Posterior cingulate gyrus (tissue), 11 donors: ENCODE data around the gene OR10K1.
"Not testable (repeated sequence)": the region's sequence is repeated elsewhere in the genome, so short reads cannot be mapped to it uniquely, and the experiment has no call there.

ENCODE experiments used
- DNase-seq, 10 donors: peaks; one replicate each; pipeline versions ENCODE4 v3.0.0 to v3.0.0-alpha.2; 2020 to 2021; ENCODE audit warnings: mixed read lengths in 3 of 10
- intact Hi-C: fragments of 100-400 bp; cut with DNase I; formaldehyde crosslinking; loops from one replicate; pipeline ENCODE4 v1.15.1; 2023

Gene OR10K1, protein sequence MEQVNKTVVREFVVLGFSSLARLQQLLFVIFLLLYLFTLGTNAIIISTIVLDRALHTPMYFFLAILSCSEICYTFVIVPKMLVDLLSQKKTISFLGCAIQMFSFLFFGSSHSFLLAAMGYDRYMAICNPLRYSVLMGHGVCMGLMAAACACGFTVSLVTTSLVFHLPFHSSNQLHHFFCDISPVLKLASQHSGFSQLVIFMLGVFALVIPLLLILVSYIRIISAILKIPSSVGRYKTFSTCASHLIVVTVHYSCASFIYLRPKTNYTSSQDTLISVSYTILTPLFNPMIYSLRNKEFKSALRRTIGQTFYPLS

DNA sequence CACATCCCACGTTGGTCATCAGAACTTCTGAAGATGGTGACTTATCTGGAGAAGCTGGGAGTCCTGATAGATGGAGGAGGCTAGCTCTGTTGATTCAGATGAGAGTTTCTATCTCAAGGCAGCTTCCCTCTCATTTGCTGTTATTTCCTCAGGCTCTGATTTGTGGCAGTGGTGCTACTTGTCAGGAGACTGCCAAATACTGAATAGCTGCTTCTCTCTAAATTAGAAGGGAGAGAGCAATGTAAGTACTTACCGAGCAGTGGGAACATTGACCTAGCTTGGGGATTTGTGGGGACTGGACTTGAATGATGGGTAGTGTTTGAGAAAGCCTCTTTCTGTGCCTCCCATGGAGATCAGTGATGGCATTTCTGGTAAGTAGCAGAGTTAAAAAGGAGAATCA lies at the start of gene OR10K1:
Gene OR10K1 (plus strand): TSS at position 301 of the 400 bp plus-strand sequence. CDS start 3,728 bp downstream, outside the sequence.
- intact Hi-C loops: no loop called here

DNA sequence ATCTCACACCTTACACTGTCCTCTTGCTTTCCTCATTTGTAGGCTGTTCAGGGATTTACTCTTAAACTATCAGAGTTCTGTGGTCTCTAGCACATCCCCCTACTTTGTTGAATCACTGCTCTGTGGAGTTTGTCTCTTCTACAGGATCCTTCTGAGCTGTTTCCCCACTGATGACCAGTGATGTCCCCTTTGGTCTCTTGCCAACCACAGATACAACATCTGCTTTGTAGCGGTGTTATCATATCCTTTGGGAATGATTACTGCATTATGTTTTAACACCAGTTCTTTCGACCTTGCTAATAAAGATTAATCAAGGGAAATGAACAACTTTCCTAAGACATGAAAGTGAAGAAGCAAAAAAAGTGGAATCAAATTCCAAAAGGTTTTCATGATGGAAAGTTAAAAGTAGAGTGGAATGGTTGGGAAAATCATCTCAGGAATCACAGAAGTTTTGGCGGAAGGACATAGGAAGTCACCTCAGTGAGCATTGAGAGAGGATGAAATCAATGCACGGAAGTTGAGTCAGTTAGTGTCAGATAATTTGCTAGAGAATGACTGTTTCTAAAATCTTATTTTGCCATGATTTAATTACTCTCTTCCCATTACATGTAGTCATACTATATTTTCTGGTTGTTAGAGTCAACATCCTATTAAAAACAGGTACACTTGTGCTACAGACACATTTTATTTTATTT lies 46.8 kb upstream of the OR10K1 start:
- intact Hi-C loops: no loop called here
- DNase-seq: no peak

More for the DNA sequence above, at the start of gene OR10K1:
- DNase-seq: no peak

DNA sequence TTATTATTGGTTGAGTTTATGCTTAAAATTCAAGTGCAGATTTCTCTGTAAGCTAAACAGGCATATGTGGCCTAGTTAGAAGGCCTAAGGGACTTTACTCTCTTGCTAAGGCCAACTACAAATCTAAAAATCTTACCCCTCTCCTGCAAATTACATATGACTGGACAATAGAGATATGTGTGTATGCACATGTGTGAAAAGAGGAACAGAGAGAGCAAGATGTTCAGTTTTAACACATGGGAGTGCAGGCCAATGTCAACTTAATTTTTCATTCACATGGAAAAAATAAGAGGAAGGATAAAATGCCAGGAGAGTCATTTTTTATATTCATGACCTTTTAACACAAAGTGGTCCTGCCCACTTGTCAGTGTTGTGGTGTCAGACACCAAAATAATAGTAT lies 44.0 kb upstream of the OR10K1 start:
- DNase-seq: no peak
- intact Hi-C loops: no loop called here

DNA sequence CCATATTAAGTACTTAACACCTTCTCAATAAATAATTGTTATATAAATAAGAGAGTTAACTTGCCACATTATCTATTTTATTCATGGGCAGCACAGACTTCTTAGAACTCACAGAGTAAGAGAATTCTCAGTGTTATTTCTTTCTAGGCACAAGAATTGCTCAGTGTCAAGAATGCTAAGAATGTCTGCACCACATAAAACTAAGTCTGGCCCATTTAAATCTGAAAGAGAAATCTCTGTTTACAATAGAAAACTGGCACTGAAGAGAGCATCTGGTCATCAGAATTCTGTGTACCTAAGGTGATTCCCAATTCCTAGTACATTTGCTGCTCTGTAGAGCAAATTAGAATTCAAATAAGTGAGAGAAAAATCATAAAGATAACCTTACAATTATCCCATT lies 39.4 kb upstream of the OR10K1 start:
- intact Hi-C loops: no loop called here
- DNase-seq: no peak

DNA sequence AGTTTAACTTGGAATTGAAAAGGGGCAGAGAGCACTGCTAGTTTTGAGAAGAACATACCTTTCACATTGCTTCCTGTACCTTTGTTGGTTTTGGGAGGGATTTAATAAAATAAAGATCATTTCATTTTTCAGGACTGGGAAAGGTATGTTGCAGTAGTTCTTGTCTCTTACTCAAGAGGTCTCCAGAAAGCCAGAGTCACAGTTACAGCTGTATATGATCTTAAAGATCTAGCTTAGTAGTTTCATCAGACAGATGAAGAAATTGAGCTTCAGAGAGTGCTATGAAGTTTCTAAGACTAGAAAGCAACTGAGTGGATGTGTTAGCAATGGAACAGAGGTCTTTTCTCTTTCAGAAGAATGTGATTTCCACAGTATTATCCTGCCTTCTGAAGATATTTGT lies 36.6 kb upstream of the OR10K1 start:
- no peak for DNase-seq
- intact Hi-C loops: no loop called here

DNA sequence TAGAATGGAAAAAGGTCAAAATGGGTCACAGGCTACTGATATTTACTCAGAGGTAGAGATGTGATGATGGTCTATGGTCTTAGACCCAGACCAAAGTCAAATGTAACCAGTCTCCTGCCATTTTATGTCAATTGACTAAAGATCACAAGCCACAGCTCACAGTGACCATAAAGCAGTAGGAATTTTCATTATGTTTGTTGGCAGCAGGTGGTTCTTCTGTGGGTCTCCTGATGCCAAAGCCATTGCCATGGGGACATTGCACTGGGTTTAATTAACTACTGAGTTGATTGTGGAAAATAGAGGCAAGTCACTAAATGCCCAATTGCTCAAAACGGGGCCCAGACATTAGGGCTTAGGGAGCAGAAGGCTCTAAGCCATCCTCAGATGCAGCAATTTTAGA lies 35.5 kb upstream of the OR10K1 start, which contains the start of gene OR10K2:
Gene OR10K2 (minus strand): TSS at position 101 of the 400 bp plus-strand sequence. CDS start 5,371 bp downstream, outside the sequence.
- intact Hi-C loops: no loop called here
- DNase-seq: no peak

DNA sequence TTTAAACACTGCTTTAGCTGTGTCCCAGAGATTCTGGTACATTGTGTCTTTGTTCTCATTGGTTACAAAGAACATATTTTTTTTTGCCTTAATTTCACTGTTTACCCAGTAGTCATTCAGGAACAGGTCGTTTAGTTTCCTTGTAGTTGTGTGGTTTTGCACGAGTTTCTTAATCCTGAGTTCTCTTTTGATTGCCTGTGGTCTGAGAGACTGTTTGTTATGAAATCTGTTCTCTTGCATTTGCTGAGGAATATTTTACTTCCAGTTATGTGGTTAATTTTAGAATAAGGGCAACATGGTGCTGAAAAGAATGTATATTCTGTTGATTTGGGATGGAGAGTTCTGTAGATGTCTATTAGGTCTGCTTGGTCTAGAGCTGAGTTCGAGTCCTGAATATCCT lies 31.5 kb upstream of the OR10K1 start:
- DNase-seq, intact Hi-C loops: not testable (repeated sequence)

DNA sequence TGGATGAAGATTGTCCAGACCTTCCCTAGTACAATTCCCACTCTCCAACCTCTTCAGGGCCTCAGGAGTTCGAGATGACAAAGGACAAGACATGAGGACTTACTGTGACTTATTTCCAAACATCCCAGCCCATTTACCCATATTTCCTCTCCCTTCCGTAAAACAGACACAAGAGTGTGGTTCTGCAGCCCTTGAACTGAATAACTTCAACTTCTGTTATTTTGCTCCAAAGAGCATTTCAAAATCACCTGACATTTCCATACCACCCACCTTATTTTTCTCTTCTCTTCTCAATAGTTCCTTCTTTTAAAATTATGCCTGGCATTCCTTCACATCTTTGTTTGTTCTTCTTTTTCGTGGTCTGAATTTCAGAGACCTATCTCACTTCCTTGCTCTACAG lies 26.9 kb upstream of the OR10K1 start:
- intact Hi-C loops: no loop called here
- DNase-seq: no peak

DNA sequence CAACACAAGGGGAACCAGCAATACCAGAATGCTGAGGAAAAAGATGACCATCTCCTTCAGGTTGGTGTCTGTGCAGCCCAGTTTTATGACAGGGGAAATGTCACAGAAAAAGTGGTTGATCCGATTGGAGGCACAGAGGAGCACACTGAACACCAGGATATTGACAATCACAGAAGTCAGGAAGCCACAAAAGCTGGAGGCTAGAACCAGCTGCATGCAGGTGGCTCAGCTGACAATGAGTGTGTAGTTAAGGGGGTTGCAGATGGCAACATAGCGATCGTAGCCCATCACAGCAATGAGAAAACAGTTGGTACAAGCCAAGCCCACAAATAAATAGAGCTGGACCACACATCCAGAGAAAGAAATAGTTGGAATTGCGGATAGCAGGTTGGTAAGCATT lies 16.3 kb upstream of the OR10K1 start:
- intact Hi-C loops: no loop called here
- no peak for DNase-seq

DNA sequence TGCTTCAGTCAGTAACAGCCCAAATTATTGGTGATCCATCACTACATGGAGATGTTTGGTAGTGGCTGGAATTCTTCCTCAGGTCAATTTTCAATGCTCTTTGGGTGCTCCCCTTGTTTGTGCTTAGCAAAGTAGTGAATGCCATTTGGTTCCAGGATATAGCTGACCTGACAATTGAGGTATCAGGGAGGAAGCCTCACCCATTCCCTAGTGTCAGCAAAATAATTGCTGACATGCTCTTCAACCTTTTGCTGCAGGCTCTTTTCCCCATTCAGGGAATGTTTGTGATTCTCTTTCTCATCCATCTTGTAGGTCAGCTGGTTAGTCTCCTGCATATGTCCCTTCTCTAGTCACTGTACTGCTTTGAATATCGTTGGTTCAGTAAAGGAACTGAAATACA lies 7.1 kb upstream of the OR10K1 start:
- intact Hi-C loops: no loop called here
- no peak for DNase-seq

DNA sequence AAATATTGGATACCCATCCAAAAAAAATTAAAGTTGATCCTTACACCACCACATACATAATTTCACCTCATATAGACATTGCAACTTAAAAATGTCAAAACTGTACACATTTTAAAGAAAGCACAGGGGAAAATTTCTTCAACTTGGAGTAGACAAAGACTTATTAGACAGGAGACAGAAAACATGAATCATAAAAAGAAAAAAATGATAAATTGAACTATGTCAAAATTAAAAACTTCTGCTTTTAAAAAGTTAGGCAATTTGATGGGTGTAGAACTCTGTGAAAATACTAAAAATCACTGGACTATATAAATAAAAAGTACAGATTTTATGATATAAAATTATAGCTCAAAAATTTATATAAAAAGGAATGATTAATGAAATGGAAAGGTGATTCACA lies 4.4 kb upstream of the OR10K1 start:
- no peak for DNase-seq
- intact Hi-C loops: no loop called here

DNA sequence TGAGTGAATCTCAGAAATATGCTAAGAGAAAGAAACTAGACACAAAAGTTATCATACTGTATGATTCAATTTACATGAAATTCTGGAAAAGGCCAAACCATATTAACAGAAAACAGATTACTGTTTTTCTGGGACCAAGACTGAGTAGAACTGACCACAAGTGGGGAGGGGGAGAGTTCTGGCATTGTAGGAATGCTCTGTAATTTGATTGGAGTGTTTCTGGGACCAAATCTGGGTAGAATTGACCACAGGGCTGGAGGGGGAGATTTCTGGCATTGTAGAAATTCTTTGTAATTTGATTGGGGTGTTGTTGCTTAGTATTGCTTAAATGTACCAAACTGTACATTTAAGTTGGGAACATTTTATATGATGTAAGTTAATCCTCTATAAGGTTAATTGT lies 3.4 kb upstream of the OR10K1 start:
- intact Hi-C loops: no loop called here
- DNase-seq: no peak

DNA sequence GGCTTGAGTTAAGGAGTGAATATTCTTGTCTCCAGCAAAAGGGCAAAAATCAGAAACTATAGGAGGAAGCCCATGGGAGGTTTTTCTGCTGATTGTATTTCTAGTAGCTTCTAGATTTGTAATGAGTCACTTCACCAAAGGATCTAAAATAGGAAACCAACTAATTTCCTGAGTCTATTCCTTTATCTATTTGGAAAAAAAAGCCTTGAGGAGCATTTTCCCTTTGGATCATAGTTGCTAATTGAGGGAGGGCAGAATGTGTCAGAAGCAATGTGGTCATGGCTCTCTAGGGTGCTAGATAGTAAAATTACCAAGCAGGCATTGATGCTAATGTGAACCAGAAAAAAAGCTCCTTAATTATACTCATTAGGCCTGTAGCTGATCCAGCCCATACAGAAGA lies 10.3 kb downstream of the OR10K1 start, which contains the start of gene OR10R2:
Gene OR10R2 (plus strand): TSS at position 301 of the 400 bp plus-strand sequence. CDS start 106 bp downstream, outside the sequence.
- no peak for DNase-seq
- intact Hi-C loops: no loop called here

DNA sequence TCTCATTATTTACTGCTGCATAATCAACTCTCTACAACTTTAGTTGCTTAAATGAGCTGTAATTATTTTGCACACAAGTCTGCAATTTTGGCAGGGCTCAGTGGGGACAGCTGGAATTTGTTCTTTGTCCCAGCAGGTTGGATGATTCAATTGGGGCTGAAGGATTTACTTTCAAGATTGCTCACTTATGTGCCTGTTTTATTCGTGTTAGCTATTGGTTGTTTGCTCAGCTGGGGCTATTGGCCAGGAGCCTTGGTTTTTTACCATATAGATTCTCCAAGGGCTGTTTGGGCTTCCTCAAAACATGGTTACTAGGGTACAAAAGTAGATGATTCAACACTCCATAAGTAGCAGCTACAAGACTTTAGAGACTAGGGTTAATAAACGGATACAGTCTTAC lies 23.8 kb downstream of the OR10K1 start:
- no peak for DNase-seq
- intact Hi-C loops: no loop called here

DNA sequence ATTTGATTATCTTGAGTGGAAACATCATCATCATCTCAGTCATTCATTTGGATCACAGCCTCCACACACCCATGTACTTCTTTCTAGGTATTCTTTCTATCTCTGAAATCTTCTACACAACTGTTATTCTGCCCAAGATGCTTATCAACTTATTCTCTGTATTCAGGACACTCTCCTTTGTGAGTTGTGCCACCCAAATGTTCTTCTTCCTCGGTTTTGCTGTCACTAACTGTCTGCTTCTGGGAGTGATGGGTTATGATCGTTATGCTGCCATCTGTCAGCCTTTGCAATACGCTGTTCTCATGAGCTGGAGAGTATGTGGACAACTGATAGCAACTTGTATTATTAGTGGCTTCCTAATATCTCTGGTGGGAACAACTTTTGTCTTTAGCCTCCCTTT lies 29.7 kb downstream of the OR10K1 start:
- intact Hi-C loops: no loop called here
- DNase-seq: no peak

DNA sequence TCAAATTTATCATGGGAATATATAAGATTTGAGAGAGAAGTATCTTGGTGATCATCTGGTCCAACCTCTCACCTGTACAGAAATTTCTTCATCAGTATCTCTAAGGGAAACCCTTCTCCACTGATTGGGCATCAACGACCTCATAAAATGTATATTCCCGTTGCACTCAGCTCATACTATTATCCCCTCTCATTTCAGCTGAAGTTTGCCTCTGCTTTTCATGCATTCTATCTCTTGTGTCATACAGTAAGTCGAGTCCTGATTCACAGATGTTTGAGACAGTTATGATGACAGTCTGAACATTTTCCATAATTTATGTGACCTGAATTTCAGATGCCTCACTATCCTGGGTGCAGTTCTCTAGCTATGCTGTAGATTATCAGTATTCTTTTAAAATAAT lies 31.4 kb downstream of the OR10K1 start:
- no peak for DNase-seq
- intact Hi-C loops: no loop called here

DNA sequence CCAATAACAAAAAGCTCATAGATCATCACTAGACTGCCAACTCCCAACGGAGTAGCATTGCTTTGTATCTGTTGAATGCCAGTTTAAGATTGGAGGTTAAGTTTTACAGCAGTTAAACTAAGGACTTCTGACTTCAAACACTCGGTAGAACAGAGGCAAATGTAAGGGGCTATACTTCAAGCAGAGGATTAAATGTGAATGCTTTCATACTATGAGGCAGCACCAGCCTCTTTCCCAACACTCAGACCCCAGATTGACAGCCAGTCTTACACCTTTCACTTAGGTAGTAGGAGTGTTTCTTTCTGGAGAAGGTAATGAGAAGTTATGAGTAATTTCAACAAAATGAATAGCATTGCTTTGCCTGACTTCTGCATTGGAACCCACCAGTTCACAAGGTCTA lies 33.2 kb downstream of the OR10K1 start:
- no peak for DNase-seq
- intact Hi-C loops: no loop called here

DNA sequence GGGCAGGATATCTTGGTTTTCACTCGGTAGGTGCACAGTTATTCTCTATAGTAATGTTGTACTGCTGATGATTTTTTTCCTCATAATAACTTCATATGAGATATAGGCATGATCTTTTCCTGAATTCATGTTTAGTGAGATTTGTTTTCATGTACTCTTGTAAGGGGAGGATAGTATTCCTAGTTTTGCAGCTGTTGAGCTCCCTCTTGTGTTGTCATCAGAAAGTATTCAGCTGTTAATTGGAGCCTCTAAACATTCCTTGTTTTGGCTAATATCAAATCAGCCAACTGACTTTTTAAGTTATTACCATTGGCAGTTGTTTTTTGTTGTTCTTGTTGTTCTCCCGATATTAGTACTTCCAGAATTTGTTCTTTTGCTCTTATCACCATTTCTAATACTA lies 34.7 kb downstream of the OR10K1 start:
- intact Hi-C loops: loop anchor here (2.0 kb wide), 1 partner anchor 294 kb away; no protein-coding TSS in a partner anchor
- no peak for DNase-seq

DNA sequence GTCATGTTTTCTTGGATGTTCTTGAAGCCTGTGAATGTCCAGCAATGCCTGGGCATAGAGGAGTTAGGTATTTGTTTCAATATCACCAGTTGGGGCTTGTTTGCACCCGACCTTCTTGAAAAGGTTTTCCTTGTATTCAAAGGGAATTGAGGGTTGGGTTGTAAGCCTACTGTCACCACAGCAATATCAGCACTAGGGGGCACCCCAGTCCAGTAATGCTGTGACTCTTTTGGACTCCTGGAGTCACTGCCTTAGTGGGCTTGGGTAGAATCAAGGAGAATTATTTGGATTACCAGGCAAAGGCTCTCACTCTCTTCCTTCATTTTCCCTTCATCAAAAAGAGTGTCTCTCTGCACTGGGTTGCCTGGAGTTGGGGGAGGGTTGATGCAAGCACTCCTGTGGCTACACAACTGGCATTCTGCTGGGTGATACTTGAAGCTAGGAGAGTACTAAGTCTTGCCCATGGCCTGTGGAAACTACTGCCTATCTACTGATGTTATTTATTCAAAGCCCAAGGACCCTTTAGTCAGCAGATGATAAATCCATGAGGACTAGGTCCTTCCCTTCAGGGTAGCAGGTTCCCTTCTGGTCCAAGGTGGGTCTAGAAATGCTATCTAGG lies 44.8 kb downstream of the OR10K1 start:
- intact Hi-C loops: loop anchor here (10.0 kb wide), 1 partner anchor 488 kb away; no protein-coding TSS in a partner anchor

DNA sequence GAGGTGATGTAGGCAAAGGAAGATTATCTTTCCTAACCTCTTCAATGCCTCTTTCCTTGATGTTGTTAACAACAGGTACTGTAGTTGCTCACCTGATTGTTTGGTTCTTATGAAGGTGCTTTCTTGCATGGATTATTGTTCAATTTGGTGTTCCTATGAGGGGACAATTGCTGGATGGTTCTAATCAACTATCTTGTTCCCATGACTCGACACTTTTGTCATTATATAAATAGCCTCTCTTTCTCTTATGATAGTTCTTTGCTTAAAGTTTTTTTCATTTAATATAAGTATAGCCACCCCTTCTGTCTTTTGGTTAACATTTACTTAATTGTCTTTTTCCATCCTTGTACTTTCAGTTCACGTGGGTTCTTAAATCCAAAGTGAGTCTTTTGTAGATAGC lies 45.9 kb downstream of the OR10K1 start:
- no peak for DNase-seq
- intact Hi-C loops: loop anchor here (10.0 kb wide), 1 partner anchor 487 kb away; no protein-coding TSS in a partner anchor

More for the DNA sequence above, 44.8 kb downstream of the OR10K1 start:
- DNase-seq: peak in 2 of 10 donors; percentile 17 to 59

DNA sequence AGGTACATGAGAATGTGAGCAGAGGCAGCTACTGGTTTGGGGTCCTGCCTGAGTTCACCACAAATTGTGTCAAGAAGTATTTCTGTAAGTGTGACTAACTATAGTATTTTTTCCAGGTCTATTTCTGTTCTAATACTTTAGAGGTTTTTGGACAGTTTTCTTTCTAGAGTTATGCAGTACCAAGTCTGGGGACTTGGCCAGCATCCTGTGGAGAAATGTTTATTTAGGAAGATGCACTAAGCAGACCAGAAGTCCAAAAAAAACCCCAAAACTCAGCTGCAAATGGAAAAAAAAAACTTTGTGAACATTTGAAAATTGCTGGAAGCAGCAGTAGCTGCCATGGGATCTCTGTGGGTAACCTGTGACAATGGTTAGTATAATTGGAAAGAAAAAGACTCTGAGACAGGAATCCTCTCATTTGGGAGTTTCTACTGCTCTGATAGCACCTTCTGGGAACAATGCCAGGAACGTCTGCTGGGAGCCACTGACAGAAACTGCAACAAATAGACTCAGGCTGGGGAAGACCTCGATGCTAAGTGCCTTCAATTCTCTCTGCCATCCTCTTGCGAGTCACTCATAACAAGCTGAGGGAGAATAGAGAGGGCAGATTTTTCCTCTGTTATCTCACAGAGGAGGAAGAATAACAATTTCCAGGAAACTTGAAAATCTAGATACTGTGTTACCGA lies 48.0 kb downstream of the OR10K1 start:
- DNase-seq: no peak
- intact Hi-C loops: loop anchor here (10.0 kb wide), 1 partner anchor 485 kb away; no protein-coding TSS in a partner anchor
